ENCODE results near the gene TXNRD1.

TXNRD1 gene

GRCh38 chr12:104351057-104351983, 135.7 kb downstream of the TXNRD1 start:
- Histone ChIP-seq H3K27ac (ENCODE audit: low read length) (peak overlapping the region; percentile 46), H3K27me3 (ENCODE audit: insufficient read depth, low read length) (no peaks in the 10 kb centered on the region), H3K9ac (ENCODE audit: low read depth, low read length) (no peak overlapping the region), H3K4me1 (ENCODE audit: insufficient read depth, low read length) (peaks cover 21% of the 10 kb centered on the region), H3K9me3 (ENCODE audit: insufficient read depth, low read depth, low read length) (no peaks in the 10 kb centered on the region), H3K36me3 (ENCODE audit: insufficient read depth, low read depth, low read length) (peaks cover 61% of the 10 kb centered on the region), H3K4me3 (ENCODE audit: low read length) (peak overlapping the region; percentile 8; the same call in 1 of the 2 replicates)

DNA sequence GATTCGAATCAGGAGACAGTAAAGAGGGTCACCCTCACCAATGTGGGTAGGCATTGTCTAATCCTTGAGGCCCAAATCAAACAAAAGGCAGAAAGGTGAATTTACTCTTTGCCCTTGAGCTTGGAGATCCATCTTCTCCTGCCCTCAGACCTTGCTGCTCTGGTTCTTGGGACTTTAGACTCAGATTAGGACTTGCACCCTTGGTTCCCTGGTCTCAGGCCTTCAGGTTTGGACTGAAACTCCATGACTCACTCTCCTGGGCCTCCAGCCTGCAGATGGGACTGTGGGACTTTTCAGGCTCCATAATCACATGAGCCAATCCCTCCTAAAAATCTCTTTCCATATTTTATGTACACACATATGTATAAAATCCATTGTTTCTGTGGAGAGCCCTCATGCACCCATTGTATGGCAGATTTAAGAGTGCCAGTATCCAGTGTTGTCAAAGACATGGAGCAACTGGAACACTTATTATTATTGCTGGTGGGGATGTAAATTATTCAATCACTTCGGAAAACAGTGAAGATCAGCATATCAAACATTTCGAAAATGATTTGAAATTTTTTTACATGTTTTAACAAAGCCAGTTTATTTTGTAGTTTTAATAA, 136.6 kb downstream of the TXNRD1 start:
- Histone ChIP-seq H3K9me3 (ENCODE audit: insufficient read depth, low read depth, low read length) (no peaks in the 10 kb centered on the region), H3K36me3 (ENCODE audit: insufficient read depth, low read depth, low read length) (peaks cover 56% of the 10 kb centered on the region)

GRCh38 chr12:104353012-104353981, 137.7 kb downstream of the TXNRD1 start:
- peaks cover 21% of the 10 kb centered on the region for H3K4me1 ChIP-seq (ENCODE audit: insufficient read depth, low read length)
- H3K9me3 ChIP-seq (ENCODE audit: insufficient read depth, low read depth, low read length): no peaks in the 10 kb centered on the region
- H3K4me3 ChIP-seq (ENCODE audit: low read length): no peak overlapping the region
- no peak overlapping the region for H3K27ac ChIP-seq (ENCODE audit: low read length)
- H3K9ac ChIP-seq (ENCODE audit: low read depth, low read length): no peak overlapping the region
- H3K36me3 ChIP-seq (ENCODE audit: insufficient read depth, low read depth, low read length): peaks cover 45% of the 10 kb centered on the region
- H3K27me3 ChIP-seq (ENCODE audit: insufficient read depth, low read length): no peaks in the 10 kb centered on the region

More for the DNA sequence above, 136.6 kb downstream of the TXNRD1 start:
- Histone ChIP-seq H3K27me3 (ENCODE audit: insufficient read depth, low read length) (no peaks in the 10 kb centered on the region), H3K4me3 (ENCODE audit: low read length) (no peak overlapping the region), H3K27ac (ENCODE audit: low read length) (peak overlapping the region; percentile 46), H3K4me1 (ENCODE audit: insufficient read depth, low read length) (peaks cover 21% of the 10 kb centered on the region), H3K9ac (ENCODE audit: low read depth, low read length) (no peak overlapping the region)

GRCh38 chr12:104354167-104354867, 138.7 kb downstream of the TXNRD1 start:
- H3K9me3 ChIP-seq (ENCODE audit: insufficient read depth, low read depth, low read length): no peaks in the 10 kb centered on the region
- H3K4me1 ChIP-seq (ENCODE audit: insufficient read depth, low read length): peaks cover 21% of the 10 kb centered on the region
- H3K36me3 ChIP-seq (ENCODE audit: insufficient read depth, low read depth, low read length): peaks cover 35% of the 10 kb centered on the region
- H3K27me3 ChIP-seq (ENCODE audit: insufficient read depth, low read length): no peaks in the 10 kb centered on the region
- H3K27ac ChIP-seq (ENCODE audit: low read length): no peak overlapping the region
- no peak overlapping the region for H3K9ac ChIP-seq (ENCODE audit: low read depth, low read length)
- no peak overlapping the region for H3K4me3 ChIP-seq (ENCODE audit: low read length)

DNA sequence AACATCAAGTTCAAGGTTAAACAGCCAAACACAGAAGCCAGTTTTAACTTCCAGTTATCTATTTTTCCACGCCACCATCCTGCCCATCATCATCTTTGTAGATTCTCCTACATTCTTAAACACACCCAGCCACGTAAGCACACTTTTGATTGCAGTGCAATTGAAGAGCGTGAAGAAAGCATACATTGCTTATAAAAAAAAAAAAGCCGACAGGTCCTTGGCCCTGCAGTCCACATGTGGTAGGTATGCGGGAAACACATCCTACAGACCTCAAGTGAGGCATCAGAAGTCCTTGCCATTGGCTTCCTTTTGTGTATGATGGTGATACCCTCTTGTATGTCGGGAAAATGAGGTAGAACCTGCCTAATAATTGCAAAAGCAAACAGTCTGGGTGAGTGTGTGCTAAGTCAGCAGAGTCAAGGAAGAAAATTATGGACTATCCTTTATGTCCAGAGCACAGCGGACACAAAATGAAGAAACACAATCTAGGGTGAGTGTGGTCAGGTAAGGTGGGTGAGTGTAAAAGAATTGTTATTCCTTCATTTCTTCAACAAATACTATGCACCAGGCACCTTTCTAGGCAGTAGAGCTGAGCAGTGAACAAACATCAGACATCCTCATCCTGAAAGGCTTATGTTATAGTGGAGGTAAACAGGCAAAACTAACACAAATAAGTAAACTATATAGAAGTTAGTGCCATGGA, 139.4 kb downstream of the TXNRD1 start:
- Histone ChIP-seq H3K36me3 (ENCODE audit: insufficient read depth, low read depth, low read length) (peaks cover 29% of the 10 kb centered on the region), H3K4me3 (ENCODE audit: low read length) (no peak overlapping the region), H3K4me1 (ENCODE audit: insufficient read depth, low read length) (peaks cover 21% of the 10 kb centered on the region), H3K9ac (ENCODE audit: low read depth, low read length) (no peak overlapping the region), H3K9me3 (ENCODE audit: insufficient read depth, low read depth, low read length) (no peaks in the 10 kb centered on the region), H3K27me3 (ENCODE audit: insufficient read depth, low read length) (no peaks in the 10 kb centered on the region), H3K27ac (ENCODE audit: low read length) (no peak overlapping the region)

DNA sequence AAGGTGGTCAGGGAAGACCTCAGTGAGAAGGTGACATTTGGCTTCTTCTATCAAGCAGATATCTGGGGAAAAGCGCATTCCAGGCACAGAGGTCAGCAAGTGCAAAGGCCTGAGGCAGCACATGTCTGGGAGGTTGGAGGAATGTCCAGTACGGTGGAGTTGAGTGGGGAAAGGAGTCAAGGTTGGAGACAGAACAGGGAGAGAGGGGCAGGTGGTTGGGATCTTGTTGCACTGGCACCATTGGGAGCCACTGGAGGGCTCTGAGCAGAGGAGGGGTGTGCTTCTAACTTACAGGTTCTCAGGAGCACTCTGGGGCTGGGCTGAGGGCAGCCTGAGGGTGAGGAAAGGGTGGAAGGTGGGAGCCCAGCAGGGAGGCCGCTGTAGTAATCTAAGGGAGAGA, 140.1 kb downstream of the TXNRD1 start:
- no peak overlapping the region for H3K27ac ChIP-seq (ENCODE audit: low read length)
- no peak overlapping the region for H3K4me3 ChIP-seq (ENCODE audit: low read length)
- peaks cover 17% of the 10 kb centered on the region for H3K4me1 ChIP-seq (ENCODE audit: insufficient read depth, low read length)

DNA sequence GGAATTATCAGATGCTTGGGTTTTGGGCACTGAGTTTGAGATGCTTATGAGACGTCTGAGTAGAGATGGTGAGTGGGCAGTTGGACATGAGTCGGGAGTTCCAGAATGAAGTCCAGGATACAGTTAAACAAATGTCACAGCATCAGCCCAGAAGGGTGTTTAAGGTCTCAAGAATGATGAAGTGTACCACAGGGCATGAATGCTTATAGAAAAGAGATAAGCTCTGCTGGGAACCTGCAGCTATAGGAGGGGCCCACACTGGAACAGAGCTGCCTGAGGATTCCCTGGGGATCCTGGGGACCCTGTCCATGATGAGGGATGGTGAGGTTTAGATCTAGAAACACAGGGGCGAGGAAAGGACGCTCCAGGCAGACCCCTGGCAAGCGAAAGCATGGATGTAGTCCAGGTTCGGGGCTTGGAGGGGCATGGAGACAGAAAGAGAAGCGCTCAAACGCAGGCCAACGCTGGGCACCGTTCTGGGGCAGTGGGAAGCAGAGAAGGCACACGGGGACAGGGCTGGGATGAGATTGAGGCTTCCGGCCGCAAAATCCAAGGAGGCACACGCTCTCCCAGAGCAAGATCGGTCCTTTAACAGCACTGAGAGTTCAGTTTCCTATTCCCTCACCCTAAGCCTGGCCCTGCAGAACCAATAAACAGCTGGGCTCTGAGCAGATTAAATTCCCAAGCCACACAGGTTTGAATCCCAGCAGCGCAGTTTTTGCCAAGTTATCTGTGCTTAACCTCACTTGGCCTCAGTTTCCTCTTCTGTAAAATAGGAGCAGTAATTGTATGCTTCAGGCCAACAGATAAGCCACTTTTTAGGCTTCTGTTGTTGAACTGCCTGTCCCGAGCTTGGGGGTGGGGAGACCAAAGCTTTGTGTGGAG, 140.9 kb downstream of the TXNRD1 start:
- Histone ChIP-seq H3K27ac (ENCODE audit: low read length) (no peak overlapping the region), H3K36me3 (ENCODE audit: insufficient read depth, low read depth, low read length) (peaks cover 21% of the 10 kb centered on the region), H3K4me1 (ENCODE audit: insufficient read depth, low read length) (peaks cover 8% of the 10 kb centered on the region; the same call in 1 of the 2 replicates), H3K9ac (ENCODE audit: low read depth, low read length) (no peak overlapping the region), H3K4me3 (ENCODE audit: low read length) (no peak overlapping the region), H3K9me3 (ENCODE audit: insufficient read depth, low read depth, low read length) (0 out of 2 replicates have a peak, but pooled peaks cover 3% of the 10 kb centered on the region), H3K27me3 (ENCODE audit: insufficient read depth, low read length) (no peaks in the 10 kb centered on the region)

More for the DNA sequence above, 140.1 kb downstream of the TXNRD1 start:
- Histone ChIP-seq H3K9ac (ENCODE audit: low read depth, low read length) (no peak overlapping the region), H3K27me3 (ENCODE audit: insufficient read depth, low read length) (no peaks in the 10 kb centered on the region), H3K9me3 (ENCODE audit: insufficient read depth, low read depth, low read length) (no peaks in the 10 kb centered on the region), H3K36me3 (ENCODE audit: insufficient read depth, low read depth, low read length) (peaks cover 23% of the 10 kb centered on the region)

DNA sequence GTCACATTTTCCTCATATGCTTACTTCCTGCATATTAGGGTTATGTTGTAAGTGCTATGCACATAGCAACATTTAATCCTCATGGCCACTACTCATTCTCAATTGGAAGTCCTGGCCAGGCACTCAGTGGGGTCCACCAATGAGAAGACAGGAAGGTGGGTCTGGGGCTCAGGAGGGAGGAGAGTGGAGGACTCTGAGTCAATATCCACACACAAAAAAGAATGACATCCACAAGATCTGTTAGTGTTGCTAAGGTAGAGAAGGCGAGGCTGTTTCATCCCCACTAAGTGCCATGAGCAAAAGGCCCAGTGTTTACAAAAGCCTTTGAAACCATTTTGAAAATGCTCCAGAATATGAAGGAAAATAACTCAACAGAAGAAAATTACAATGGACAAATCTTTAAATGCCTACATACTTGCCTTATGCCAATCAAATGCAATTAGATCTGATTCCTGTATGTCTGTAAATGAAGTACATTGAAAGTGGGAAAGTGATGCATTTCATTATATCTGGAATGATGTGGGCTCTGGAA, 141.9 kb downstream of the TXNRD1 start:
- Histone ChIP-seq H3K9me3 (ENCODE audit: insufficient read depth, low read depth, low read length) (0 out of 2 replicates have a peak, but pooled peaks cover 3% of the 10 kb centered on the region), H3K9ac (ENCODE audit: low read depth, low read length) (no peak overlapping the region), H3K36me3 (ENCODE audit: insufficient read depth, low read depth, low read length) (peaks cover 12% of the 10 kb centered on the region), H3K27ac (ENCODE audit: low read length) (no peak overlapping the region), H3K27me3 (ENCODE audit: insufficient read depth, low read length) (no peaks in the 10 kb centered on the region), H3K4me1 (ENCODE audit: insufficient read depth, low read length) (no peaks in the 10 kb centered on the region), H3K4me3 (ENCODE audit: low read length) (no peak overlapping the region)

- Histone ChIP-seq H3K9me3 (ENCODE audit: insufficient read depth, low read depth, low read length) (0 out of 2 replicates have a peak, but pooled peaks cover 3% of the 10 kb centered on the region), H3K9ac (ENCODE audit: low read depth, low read length) (no peak overlapping the region), H3K4me1 (ENCODE audit: insufficient read depth, low read length) (no peaks in the 10 kb centered on the region), H3K27me3 (ENCODE audit: insufficient read depth, low read length) (no peaks in the 10 kb centered on the region), H3K27ac (ENCODE audit: low read length) (no peak overlapping the region), H3K4me3 (ENCODE audit: low read length) (no peak overlapping the region), H3K36me3 (ENCODE audit: insufficient read depth, low read depth, low read length) (peaks cover 5% of the 10 kb centered on the region; the same call in 1 of the 2 replicates)
Observed at GRCh38 chr12:104358353-104359003, 142.9 kb downstream of the TXNRD1 start.

All from iPS-20b (cell line).